ENCODE data around the gene PLD5. TPM values are rescaled to one million over a fixed set of nuclear protein-coding genes. Genes with fewer than 3 reads are reported as not detected.
"Not testable (repeated sequence)": the region's sequence is repeated elsewhere in the genome, so short reads cannot be mapped to it uniquely, and the experiment has no call there.

PLD5 gene
- total RNA-seq, 1 donor from 2014 or later = 0.39 TPM

DNA sequence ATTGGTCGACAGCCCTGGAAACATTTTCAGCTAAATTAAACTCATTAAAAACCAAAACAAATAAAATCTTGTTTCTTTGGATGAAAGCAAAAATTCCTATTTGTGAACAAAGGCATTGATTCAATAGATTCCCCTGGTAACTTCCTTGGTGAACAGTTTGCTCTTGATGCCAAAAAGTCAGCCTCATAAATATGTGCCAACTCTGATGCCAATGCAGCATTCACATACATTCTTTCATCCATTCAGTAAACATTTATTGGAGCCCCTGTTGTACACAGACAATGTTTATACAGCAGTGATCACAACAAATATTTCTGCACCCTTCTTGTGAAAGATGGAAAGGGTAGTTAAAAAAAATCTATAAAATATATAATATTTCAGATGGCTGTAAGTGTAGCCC lies 107.8 kb downstream of the PLD5 start:
- no peak for DNase-seq

DNA sequence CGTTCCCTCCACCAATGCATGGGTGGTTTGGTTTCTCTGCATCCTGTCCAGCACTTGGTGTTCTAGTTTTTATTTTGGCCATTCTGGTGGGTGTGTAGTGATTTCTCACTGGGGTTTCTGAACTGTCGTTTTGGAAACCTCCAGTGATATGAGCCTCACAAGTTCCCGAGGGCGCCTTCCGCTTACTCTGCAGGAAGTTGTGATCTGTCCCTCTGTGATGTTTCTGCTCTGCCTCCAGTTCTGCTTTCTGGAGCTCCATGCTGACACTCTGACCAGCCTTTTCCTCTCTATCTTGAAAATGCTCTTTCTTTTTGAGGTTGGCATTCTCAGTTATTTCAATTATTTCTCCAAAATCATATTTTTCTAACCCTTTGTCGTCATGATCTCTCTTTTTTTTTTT lies 111.6 kb downstream of the PLD5 start:
- no peak for DNase-seq

DNA sequence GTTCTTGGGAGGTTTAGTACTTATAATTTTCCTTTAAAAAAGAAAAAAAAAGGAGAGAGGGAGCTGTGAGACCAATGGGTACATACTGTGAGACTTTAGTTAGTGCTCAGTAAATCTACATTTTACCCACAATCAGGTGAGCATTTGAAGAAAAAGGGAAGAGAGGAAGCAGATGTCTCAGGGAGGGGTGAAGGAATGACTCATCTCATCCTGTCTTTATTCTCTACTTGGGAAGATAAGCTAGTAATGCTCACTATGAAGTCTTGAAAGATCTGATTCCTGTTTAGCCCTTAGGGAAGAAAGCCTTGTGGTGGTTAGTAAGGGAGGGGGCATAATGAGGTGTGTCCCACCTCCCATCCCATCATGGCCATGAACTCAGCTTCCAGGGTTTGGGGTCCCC lies 112.6 kb downstream of the PLD5 start:
- no peak for DNase-seq

DNA sequence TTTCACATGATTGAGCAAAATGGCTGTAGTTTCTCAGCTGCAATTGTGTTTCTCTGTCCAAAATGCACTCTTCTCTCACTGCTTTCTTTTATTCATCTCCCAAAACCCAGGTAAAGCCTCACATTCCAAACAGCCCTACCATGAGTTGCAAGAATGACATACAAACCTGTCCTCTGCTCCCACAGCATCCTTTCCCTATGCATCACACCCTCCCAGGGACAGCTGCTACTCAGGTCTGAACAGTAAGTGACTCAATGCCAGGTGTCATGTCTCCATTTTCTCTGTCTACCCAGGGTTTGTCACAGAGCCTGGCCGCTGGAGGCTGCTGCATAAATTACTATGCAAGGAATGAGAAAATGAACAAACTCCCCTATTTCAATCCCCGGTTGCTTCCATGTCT lies 118.5 kb downstream of the PLD5 start:
- DNase-seq = no peak

DNA sequence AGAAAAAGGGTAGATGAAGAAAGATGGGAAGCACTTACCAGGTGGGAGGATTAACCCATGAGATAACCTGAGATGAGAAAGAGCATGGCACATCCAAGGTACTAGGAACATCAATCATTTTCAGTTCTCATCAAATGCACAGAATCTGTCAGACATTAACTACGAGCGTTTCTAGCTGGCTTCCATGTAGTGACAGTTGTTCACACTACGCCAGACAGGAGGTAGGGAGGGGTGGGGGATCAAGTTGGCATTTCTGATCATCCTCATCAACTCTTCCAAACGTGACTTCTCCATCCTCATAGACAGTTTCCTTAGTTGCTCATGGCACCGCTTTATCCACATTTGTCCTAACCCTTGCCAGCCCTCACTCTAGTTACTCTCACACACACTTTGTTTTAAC lies 120.2 kb downstream of the PLD5 start:
- DNase-seq = no peak

DNA sequence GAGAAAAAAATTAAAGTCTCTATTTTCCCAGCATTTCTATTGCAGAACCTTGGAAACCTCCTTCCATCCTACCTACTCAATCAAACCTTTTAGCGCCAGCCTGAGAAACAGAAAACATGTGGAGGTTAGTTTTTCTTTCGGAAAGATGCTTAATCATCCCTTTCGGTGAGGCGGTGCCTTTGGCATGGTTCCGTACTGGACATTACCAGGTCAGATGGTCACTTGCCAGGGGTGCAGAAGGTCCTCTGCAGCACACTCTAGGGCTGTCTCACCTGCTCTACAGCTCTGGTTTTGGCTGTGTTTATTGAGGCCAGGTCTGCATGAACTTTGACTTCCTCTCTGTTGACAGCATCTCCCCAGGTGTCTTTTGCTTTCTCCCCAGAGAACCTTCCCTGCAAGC lies 121.5 kb downstream of the PLD5 start:
- no peak for DNase-seq

DNA sequence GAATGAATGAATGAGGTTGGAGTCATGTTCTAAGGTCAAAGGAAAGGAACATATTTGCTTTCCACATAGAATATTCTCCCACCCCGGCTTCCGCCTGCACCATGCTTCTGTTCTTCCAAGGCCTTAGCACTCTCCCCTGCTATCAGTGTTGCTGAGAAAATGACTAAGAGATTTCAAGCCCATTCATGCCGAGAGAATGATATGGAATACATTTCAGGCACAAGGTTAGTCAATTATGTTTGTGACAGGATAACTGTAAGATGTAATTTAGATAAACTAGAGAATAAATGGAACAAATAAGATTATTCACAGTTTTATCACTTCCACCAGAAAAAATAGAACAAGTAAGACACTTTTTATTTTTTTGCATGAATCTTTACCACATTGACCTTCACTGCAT lies 122.6 kb downstream of the PLD5 start:
- DNase-seq = no peak

DNA sequence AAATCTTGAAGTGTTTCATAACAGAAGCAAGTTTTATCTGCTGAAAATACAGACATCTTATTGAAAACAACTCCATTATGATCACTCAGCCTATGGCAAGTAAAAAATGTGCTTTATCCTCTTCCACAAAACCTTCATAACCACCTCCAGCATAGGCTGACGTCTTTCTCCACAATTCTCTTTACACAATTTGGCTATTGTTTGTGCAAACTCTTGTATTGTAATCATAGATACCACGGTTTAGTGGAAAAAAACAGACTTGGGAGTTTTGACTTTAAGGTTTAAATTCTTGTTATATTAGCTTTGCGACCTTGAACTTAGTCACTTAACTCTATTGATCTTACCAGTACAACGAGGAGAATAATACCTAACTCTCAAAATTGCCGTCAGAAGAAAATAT lies 126.1 kb downstream of the PLD5 start:
- DNase-seq = no peak

DNA sequence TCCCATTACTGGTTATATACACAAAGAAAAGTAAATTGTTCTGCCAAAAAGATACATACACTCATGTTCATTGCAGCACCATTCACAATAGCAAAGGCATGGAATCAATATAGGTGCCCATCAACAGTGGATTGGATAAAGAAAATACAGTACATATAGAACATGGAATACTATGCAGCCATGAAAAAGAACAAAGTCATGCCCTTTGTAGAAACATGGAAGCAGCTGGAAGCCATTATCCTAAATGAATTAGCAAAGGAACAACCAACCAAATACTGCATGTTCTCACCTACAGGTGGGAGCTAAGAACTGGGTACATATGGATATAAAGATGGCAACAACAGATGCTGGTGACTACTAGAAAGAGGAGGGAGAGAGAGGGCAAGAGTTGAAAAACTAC lies 132.6 kb downstream of the PLD5 start:
- DNase-seq = no peak

DNA sequence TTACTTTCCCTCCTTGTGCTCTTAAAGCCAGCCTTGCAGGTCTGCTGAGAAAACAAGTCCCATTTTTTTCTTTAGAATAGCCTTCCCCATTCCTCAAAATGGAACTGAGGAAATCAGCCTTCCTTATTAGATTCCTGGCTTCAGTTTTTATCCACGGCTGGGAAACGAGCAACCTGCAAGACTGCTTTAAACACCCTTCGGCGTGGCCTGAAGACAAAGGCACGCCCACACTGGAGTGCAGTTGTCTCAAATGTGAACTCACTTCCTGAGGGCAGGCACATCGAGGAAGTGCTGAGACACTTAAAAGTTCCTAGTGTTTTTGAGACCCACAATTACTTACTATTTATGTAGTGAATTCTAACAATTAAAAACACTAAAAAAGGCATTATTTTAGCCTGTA lies 148.4 kb downstream of the PLD5 start:
- DNase-seq = not testable (repeated sequence)

DNA sequence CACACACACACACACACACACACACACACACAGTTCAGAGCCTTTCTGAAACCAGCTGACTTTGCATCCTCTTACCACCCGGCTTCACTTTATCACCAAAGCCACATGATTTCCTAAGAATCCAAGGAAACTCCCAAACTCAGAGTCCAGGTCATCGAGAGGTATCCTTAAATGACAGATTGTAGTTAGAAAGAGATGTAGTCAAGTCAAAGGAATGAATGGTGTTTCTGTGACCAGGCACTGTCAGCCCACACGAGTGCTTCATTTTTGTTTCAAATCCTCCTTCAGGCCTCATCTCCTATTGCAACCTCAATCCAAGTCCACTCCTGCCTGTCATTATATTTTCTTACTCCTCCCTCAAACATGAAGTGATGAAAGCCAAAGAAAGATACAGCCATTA lies 174.1 kb downstream of the PLD5 start:
- not testable (repeated sequence) for DNase-seq

DNA sequence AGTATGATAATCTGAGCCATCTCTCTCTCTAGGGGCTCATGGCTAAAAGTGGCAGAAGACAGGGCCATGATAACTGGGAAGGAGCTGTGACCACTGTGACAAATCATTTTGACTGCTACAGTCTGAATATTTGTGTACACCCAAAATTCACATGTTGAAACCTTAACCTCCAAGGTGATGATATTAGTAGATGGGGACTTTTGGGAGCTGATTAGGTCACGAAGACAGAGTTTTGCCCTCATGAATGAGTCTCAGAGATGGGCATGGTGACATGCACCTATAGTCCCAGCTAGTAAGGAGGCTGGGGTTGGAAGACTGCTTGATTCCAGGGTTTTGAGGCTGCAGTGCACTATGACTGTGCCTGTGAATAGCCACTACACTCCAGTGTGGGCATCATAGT lies 174.9 kb downstream of the PLD5 start:
- DNase-seq = no peak

DNA sequence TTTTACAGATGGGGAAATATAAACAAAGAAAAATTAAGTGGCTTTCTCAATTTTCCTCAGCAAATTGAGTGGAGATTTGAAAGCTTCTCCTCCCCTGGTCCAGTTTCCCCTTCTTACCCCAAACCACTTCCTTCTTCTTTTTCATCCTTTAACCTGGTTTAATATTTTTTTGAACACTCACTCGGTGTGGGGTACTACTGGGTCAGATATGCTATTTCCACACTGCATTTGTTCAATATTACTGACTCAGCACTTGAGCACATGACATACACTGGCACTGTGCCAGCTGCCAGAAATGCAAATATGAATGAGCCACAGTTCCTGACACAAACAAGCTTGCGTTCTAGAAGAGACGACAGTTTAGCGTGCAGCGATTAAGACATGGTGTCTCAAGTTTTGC lies 193.6 kb downstream of the PLD5 start:
- not testable (repeated sequence) for DNase-seq

DNA sequence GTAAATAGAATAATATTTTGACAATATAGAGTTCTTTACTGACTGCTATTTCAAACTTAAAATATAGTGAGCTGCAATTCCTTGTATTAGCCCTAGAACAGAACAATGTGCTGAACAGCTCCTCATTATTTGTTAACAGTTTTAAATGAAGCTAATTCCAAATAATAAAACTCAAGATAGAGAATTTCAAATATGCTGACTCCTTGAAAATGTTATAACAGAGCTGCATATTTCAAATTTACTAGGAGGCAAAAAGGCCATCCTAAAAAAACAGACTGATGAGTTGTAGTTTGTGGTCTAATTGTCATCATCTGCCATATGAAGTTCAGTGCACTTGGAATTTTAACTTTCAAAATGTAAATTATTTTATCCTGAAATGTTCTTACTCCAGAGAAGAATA lies 197.1 kb downstream of the PLD5 start:
- DNase-seq = not testable (repeated sequence)

DNA sequence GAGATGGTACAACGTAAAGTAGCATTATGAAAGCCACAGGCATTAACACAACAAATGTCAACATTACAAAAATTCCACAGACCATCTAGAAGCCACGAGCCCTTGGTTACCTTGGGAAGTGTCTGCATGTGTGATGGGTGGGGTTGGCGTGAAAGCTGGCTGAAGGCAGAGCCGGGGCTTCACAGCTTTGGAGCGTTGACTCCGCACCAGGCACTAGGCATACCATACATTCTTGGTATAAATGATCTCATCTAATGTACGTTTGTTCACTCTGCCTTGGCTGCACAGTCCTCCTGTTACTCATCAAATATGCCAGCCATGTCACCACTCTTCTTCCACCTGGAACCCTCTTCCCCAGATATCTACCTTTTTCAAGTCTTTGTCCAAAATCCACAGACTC lies 202.5 kb downstream of the PLD5 start:
- DNase-seq = not testable (repeated sequence)

DNA sequence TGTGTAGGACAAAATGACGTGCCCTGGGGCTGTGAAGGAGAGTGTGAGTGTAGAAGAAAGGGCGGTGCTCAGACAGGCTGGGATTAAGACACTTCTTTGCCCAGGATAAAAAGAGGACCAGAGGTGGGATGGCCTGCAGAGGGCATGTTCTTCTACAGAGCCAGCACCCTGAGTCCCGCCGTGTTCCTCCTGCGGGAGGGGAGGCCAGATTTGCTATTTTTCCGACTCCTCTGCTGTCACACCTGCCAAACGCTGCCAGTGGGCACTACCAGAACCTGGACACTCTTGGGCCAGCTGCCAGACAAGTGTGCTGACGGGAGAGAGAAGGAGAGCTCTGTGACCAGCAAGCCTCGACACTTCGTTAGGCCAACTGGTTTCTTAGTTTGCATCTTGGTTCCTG lies 206.4 kb downstream of the PLD5 start:
- no peak for DNase-seq

DNA sequence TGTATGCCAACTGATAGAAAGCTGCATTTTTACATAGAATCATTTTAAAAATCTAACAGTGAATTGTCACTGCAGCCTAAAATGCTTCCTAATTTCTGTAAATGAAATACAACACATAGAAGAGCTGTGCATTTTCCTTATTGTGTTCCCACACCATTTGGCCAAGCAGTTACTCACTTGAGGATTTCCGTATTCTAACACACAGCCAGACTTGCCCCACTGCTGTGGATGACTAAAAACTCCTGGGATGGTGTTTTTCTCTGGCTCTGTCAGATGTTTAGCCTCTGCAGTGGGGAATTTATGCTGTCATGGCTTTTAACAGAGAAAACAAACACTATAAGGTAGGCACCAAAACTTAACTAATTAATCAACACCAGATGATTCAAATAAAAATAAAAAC lies 209.6 kb downstream of the PLD5 start:
- DNase-seq = not testable (repeated sequence)

DNA sequence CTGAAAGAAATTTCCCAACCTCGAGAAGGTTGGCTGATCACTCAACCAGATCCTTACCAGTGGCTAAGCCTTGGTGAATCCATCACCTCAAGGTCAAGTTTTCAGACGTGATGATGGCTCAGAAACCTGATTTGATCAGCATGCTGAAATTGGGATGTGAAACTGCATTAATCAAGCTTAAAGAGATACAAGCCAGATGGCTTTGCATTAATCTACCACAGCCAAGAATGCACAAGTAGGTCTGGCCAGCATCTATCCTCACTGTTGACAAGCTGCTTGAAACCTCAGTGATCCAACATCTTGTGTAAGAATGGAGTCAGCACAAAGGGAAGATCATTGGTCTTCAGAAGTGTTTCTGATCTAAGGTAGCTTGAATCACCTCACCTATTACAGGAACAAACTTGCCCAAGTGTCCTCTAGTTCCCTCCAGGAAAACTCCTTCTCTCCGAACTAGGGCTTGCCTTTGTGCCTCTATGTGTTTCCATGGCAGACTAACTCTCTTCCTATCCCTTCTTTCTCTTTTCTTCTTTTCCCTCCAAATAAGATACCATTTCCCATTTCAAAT lies 210.3 kb downstream of the PLD5 start:
- not testable (repeated sequence) for DNase-seq

DNA sequence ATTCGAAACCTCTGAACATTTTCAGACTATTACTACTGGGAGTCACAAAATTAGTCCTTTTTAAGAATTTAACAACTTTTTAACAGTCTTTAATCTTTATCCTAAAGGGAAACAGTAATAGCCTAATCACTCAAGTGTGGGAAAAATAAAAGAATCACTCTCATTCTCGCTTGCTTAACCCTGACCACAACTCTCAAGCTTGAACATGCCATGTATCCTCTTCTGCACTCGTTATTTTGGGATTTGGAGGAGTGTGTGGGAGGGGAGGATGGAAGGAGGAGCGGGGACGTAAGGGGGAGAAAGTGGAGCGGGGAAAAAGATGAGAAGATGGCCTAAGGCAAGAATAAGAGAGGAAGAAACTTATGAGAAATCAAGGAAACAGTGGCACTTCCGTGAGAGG lies 215.8 kb downstream of the PLD5 start:
- DNase-seq = not testable (repeated sequence)

DNA sequence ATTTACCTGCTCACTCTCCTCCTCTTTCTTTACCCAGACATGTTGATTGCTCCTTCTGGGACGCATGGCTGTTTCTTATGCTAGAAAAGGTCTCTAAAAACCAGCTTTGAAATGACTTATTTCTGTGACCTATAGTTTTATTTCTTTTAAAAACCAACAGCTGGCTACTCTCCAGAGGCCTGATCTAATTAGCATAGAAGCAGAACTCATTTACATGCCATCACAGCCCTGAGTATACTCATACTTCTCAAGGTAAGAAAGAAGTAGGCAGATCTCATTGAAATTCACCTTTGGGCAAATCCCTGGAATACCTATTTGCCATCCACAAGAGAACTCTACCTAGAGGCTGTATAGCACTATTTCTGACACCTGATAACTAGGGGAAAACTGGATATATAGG lies 230.7 kb downstream of the PLD5 start:
- DNase-seq = not testable (repeated sequence)

DNA sequence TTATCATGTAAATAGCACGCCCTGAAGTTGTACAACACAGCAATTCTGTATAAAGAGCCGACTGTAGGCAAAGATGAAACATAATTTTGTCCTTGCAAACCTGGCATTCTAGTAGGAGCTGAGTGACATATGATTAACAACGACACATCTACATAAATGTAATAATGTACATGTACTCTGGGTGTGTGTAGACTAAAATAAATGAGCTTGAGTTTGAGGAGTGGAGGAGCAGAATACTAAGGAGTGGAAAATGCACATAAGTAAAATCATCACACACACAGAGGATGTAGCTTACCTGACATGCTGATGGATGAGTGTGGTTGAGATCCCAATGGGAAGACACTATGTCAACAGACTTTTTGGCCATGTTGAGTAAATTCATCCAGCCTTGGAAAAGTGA lies 236.4 kb downstream of the PLD5 start:
- not testable (repeated sequence) for DNase-seq

DNA sequence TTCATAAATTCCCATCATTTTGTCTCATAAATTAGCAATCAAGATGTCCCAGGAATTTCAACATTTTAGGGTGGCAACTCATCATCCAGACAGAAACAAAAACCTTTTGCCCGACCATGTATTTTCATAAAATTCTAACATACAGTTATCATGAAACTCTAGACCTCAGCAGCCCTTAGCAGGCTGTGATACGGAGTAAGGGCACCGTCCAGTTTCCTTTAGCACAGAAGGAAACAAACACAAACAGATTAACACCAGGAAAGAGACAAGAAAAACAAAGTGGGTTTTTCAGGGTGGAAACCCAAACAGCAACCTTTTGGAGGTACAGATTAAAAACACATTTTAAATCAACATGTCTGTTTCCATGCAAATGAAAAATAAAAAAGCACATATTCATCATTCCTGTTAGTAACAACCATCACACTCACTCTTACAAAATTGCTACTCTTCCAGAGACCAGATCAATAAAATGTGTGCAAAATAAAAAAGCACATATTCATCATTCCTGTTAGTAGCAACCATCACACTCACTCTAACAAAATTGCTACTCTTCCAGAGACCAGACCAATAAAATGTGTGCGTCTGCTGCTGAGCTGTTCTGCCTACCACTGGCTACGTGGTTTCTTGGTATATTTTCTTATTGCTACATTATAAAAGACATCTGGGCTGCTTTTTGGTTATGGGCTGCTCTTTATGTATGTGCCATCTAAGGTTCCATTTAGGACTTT lies 241.6 kb downstream of the PLD5 start:
- DNase-seq = not testable (repeated sequence)

DNA sequence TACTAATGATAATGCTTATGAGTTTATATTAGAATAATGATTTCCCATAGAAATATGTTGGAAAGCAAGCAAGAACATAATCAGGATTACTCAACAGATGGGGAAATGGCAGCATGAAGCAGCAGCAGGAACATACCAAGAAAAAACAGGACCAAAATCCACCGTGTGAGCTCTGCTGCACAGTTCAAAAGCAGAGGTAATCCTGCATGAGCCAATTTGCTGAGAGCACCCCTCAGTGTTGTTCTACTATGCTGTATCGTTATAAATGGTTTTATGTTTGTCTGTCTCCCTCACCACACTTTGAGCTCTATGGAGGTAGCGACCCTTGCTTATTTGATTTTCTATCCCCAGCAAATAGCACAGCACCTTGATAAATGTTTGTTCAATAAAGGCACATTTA lies 246.1 kb downstream of the PLD5 start:
- not testable (repeated sequence) for DNase-seq

DNA sequence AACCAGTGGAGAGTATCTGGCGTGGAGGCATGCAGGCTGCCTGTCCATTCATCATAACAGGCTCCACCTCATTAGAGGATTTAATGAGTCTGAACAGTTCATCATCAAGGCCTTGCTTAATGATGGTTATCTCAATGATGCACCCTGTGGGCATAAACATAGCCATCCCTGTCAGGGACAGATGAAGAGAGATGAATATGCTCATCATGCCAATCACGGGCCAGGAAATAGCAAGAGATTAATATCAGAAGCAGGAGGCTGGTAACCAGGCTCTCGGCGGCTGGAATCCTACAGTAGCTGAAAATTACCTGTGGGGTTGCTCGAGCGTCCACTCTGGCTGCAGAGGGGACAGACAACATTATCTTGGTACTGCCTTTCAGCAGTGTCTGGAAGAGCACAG lies 247.7 kb downstream of the PLD5 start:
- not testable (repeated sequence) for DNase-seq
